A673 (cell line): ENCODE results near the gene UTF1.

Experiments used
- CTCF ChIP-seq: fragments of 300-800, 200-600 bp; sonication (generic); conservative IDR thresholded peaks from 2 replicates; pipeline ENCODE4 v1.5.1; 2017; ENCODE audit warnings: low read depth, mild to moderate bottlenecking, antibody characterized with exemption, low read length, moderate library complexity, mixed read lengths
- EZH2 ChIP-seq: fragments of 200-600 bp; sonication (generic); IDR thresholded peaks from 2 replicates; pipeline ENCODE4 v1.6.1; 2017; ENCODE audit warnings: borderline replicate concordance, low read depth, mild to moderate bottlenecking, mixed read lengths, antibody characterized with exemption, low read length; ENCODE audit not compliant: poor library complexity, severe bottlenecking

DNA sequence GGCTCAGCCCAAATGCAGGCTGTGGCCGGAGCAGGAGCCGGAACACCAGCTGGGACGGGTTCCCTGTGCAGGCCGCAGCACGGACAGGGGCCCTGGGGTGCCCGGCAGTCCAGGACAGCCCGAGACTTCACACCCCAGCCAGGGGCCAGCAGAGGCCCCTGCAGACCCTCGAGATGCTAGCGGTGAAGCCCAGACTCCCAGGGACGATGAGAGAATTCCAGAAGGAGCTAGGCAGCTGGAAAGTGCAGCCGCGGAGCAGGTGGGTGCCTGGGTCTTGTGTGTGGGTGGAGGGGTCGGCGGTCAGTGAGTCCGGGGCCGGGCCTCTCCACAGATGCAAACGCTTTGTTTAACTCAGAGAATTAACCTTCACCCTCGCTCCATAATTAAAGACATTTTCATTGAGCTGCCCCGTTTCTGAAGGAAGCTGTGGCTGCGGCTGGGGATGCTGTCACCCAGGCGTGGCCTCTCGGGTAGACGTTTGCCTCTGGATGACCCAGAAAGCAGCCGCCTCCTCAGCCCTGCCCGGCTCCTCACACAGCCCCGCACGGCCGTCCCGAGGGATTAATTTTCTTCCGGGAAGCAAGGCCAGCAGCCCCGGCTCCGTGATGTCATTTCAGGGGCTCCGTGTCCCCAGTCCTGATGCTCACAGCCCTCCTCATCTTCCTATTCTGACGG lies 43.5 kb upstream of the UTF1 start:
- TF ChIP-seq CTCF (no peak), EZH2 (no peak)
